IPS DF 6.9 (cell line): ENCODE results near the gene ACVR1B.

Source experiments
- DNase-seq: peaks from one replicate; pipeline ENCODE4 v3.0.0-alpha.2; 2013; ENCODE audit warnings: low read depth, low spot score
- H3K27ac ChIP-seq: one replicate; pipeline ENCODE4 v1.5.1; 2013; ENCODE audit warnings: low read length, control low read depth
- H3K27me3 ChIP-seq: 2 replicates; pipeline ENCODE4 v1.6.1; 2013; ENCODE audit warnings: mild to moderate bottlenecking, low read length; ENCODE audit not compliant: control insufficient read depth, insufficient read depth
- H3K36me3 ChIP-seq: 2 replicates; pipeline ENCODE4 v1.6.1; 2013; ENCODE audit warnings: low read length; ENCODE audit not compliant: control insufficient read depth, insufficient read depth
- H3K4me1 ChIP-seq: 2 replicates; pipeline ENCODE4 v1.6.1; 2013; ENCODE audit warnings: low read length; ENCODE audit not compliant: control insufficient read depth, insufficient read depth
- H3K4me3 ChIP-seq: 2 replicates; pipeline ENCODE4 v1.5.1; 2013; ENCODE audit warnings: mild to moderate bottlenecking, low read length
- H3K9me3 ChIP-seq: 2 replicates; pipeline ENCODE4 v1.6.1; 2013; ENCODE audit warnings: low read length, inconsistent platforms; ENCODE audit not compliant: control insufficient read depth, insufficient read depth
- WGBS: extraction: QIAGEN DNeasy Blood & Tissue Kit; methylation state at CpG from one replicate; pipeline ENCODE4 v1.1.7; 2013; ENCODE audit warnings: mixed read lengths, missing lambda C conversion rate; ENCODE audit not compliant: insufficient read length, insufficient coverage; 5-methylcytosine and 5-hydroxymethylcytosine counted together

Gene ACVR1B

GRCh38 chr12:52044292-52044983 is 92.9 kb downstream of the ACVR1B start:
- WGBS, result no CpG with 5 or more reads among the region's 18 CpGs
- no peak for DNase-seq
- no peaks in the 10 kb centered on the region for H3K36me3 ChIP-seq
- H3K4me1 ChIP-seq, result no peaks in the 10 kb centered on the region
- peaks cover 8% of the 10 kb centered on the region; the same call in 1 of the 2 replicates for H3K27me3 ChIP-seq
- no peaks in the 10 kb centered on the region for H3K9me3 ChIP-seq
- no peak overlapping the region for H3K27ac ChIP-seq
- no peak overlapping the region for H3K4me3 ChIP-seq

GRCh38 chr12:52045794-52046199 is 94.3 kb downstream of the ACVR1B start:
- H3K27me3 ChIP-seq, result peaks cover 16% of the 10 kb centered on the region; the same call in 1 of the 2 replicates
- H3K27ac ChIP-seq, result no peak overlapping the region
- H3K4me3 ChIP-seq, result no peak overlapping the region
- WGBS, result no CpG with 5 or more reads among the region's 4 CpGs
- no peak for DNase-seq
- H3K36me3 ChIP-seq, result no peaks in the 10 kb centered on the region
- no peaks in the 10 kb centered on the region for H3K9me3 ChIP-seq
- H3K4me1 ChIP-seq, result no peaks in the 10 kb centered on the region
